BLaER1 treated with 17β-estradiol and CSF1 and Interleukin-3, amounts not matched to agents 10 nM and 100 nM (cell line): ENCODE measurements around the gene DISC1.
"Not testable (repeated sequence)": the region's sequence is repeated elsewhere in the genome, so short reads cannot be mapped to it uniquely, and the experiment has no call there.

Source experiments
- H3K27ac ChIP-seq, 11 experiments: shearing (Covaris generic); formaldehyde crosslinking; 2 replicates each; pipeline ENCODE4 v1.8.1; 2022
- H3K27me3 ChIP-seq, 11 experiments: shearing (Covaris generic); formaldehyde crosslinking; 2 replicates each; pipeline ENCODE4 v1.8.1; 2022
- H3K36me3 ChIP-seq, 11 experiments: shearing (Covaris generic); formaldehyde crosslinking; 2 replicates each; pipeline ENCODE4 v1.8.1; 2022
- H3K4me1 ChIP-seq, 10 experiments: shearing (Covaris generic); formaldehyde crosslinking; 2 replicates each; pipeline ENCODE4 v1.8.1; 2022
- H3K4me2 ChIP-seq, 11 experiments: shearing (Covaris generic); formaldehyde crosslinking; 2 replicates each; pipeline ENCODE4 v1.8.1; 2022
- H3K4me3 ChIP-seq, 10 experiments: shearing (Covaris generic); formaldehyde crosslinking; 2 replicates each; pipeline ENCODE4 v1.8.1; 2022
- H3K9ac ChIP-seq, 11 experiments: shearing (Covaris generic); formaldehyde crosslinking; 2 replicates each; pipeline ENCODE4 v1.8.1; 2022
- H3K9me3 ChIP-seq, 11 experiments: shearing (Covaris generic); formaldehyde crosslinking; replicated peaks in 1 of 11; 2 replicates each; pipeline ENCODE4 v1.8.1; 2022
- H4K20me1 ChIP-seq, 11 experiments: shearing (Covaris generic); formaldehyde crosslinking; 2 replicates each; pipeline ENCODE4 v1.8.1; 2022
- Cebpa-rat ChIP-seq, 11 experiments: shearing (Covaris generic); IDR thresholded peaks; 2 replicates each; pipeline ENCODE4 v1.8.1; 2022

DISC1 gene

DNA sequence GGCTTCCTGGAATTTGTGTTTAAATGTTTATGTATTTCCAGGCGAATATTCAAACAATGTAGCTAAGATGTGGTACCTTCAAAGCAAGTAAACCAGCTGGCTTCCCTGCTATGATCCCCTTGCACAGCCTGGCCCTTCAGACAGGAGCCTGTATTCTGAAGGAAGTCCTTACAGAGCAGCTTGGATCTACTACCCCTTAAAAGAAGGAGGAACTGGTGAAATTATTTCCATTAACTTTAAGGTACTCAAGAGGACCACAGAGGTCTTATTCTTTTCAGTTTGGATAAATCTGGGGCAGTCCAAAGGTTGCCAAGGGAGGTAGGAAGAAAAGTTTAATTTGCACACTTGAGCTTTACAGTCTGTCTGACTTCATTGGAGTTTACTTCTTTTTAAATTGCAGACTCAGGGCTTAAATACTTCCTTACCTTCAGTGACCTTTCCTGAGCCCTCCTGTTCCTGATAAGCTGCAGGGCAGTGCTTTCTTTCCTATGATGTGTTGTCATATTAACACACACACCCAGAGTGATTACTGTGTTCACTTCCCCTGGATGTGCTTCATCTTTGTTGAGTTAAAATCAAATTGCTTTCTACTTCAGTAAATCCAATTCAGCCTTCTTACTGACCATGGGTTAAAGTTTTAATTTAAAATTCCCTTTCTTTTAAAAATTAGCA lies 40.5 kb downstream of the DISC1 start:
- H3K9ac ChIP-seq: no peak overlapping the region
- H3K27ac ChIP-seq: no peak overlapping the region
- H3K4me3 ChIP-seq: no peak overlapping the region
- no peak overlapping the region for H3K4me2 ChIP-seq
- H3K36me3 ChIP-seq: peaks cover 5 to 50% (median 14%) of the 10 kb centered on the region in 11 experiments; a peak in 19 of 22 replicates
- H3K9me3 ChIP-seq: peaks cover 46 to 61% (median 57%) of the 10 kb centered on the region in 11 experiments
- peaks cover 0 to 16% (median 0%) of the 10 kb centered on the region in 11 experiments; a peak in 2 of 22 replicates for H4K20me1 ChIP-seq
- H3K4me1 ChIP-seq: peaks cover 0 to 31% (median 6%) of the 10 kb centered on the region in 10 experiments; a peak in 10 of 20 replicates
- TF ChIP-seq Cebpa-rat (IDR thresholded peaks at IDR 0.05): no peak
- H3K27me3 ChIP-seq: no peaks in the 10 kb centered on the region

DNA sequence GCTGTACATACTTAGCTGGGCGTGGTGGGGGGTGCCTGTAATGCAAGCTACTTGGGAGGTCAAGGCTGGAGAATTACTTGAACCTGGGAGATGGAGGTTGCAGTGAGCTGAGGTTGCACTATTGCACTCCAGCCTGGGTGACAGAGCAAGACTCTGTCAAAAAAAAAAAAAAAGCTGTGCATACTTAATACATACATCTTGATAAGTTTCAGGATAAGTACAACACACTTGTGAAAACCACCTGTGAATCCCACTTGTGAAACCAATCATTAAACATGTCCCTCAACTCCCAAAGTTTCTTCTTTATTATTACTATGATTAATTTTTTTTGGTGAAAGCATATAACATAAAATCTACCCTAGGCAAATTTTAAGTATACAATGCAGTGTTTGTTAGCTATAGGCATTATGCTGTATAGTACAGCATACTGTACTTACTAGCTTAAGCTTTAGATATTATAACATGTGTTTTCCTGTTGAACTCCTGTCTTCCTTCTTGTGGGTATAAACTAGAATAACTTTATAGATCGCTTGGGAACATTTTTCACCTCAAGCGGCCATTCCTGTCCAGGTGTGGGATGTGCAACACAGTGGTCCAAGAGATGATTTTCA lies 41.4 kb downstream of the DISC1 start:
- H3K27me3 ChIP-seq: no peaks in the 10 kb centered on the region
- H3K27ac ChIP-seq: no peak overlapping the region
- peaks cover 0 to 46% (median 8%) of the 10 kb centered on the region in 11 experiments; a peak in 6 of 22 replicates for H3K36me3 ChIP-seq
- no peak overlapping the region for H3K4me3 ChIP-seq
- no peak overlapping the region for H3K9ac ChIP-seq
- H3K4me2 ChIP-seq: no peak overlapping the region
- peaks cover 37 to 52% (median 48%) of the 10 kb centered on the region in 11 experiments for H3K9me3 ChIP-seq
- peaks cover 0 to 22% (median 5%) of the 10 kb centered on the region in 10 experiments; a peak in 11 of 20 replicates for H3K4me1 ChIP-seq
- H4K20me1 ChIP-seq: peaks cover 0 to 23% (median 0%) of the 10 kb centered on the region in 11 experiments; a peak in 2 of 22 replicates
- no peak for TF ChIP-seq Cebpa-rat (IDR thresholded peaks at IDR 0.05)

DNA sequence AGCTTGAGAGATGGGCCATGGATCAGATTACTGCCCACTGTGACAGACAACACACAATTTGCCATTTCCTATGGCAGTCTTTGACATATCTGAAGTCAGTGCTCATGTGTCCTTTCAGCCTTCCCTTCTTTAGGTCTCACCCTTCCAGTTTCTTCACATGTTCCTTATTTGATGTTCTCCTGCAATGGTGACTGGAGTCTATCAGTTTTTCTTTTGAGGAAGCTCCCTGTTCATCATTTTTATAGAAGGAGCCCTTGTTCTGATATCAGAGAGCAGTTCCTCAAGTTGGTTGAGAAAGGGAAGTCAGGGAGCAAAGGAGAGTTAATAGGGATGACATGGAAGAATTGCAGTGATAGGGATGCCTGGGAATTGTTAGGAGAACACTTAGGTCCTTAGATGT lies 42.2 kb downstream of the DISC1 start:
- peaks cover 0 to 53% (median 11%) of the 10 kb centered on the region in 11 experiments; a peak in 5 of 22 replicates for H3K36me3 ChIP-seq
- H4K20me1 ChIP-seq: peaks cover 0 to 18% (median 0%) of the 10 kb centered on the region in 11 experiments; a peak in 2 of 22 replicates
- H3K27me3 ChIP-seq: no peaks in the 10 kb centered on the region
- H3K4me1 ChIP-seq: peaks cover 0 to 16% (median 0%) of the 10 kb centered on the region in 10 experiments; a peak in 5 of 20 replicates
- H3K4me3 ChIP-seq: no peak overlapping the region; a peak in 1 of 20 replicates
- H3K27ac ChIP-seq: no peak overlapping the region
- H3K9ac ChIP-seq: no peak overlapping the region
- H3K4me2 ChIP-seq: no peak overlapping the region
- peaks cover 33 to 46% (median 42%) of the 10 kb centered on the region in 11 experiments for H3K9me3 ChIP-seq
- TF ChIP-seq Cebpa-rat (IDR thresholded peaks at IDR 0.05): no peak

GRCh38 chr1:231669864-231670621 lies 43.5 kb downstream of the DISC1 start:
- not testable (repeated sequence) for H3K4me2 ChIP-seq, H3K27ac ChIP-seq
- peaks cover 0 to 14% (median 0%) of the 10 kb centered on the region in 10 experiments; a peak in 5 of 20 replicates for H3K4me1 ChIP-seq

GRCh38 chr1:231670755-231671154 lies 44.2 kb downstream of the DISC1 start:
- Histone ChIP-seq H3K9me3 (peaks cover 43 to 54% (median 47%) of the 10 kb centered on the region in 11 experiments), H3K4me2 (no peak overlapping the region), H3K27ac (no peak overlapping the region), H4K20me1 (peaks cover 0 to 16% (median 0%) of the 10 kb centered on the region in 11 experiments; a peak in 2 of 22 replicates), H3K9ac (no peak overlapping the region), H3K4me3 (no peak overlapping the region), H3K4me1 (peaks cover 0 to 7% (median 0%) of the 10 kb centered on the region in 10 experiments; a peak in 5 of 20 replicates), H3K36me3 (peaks cover 0 to 71% (median 22%) of the 10 kb centered on the region in 11 experiments; a peak in 15 of 22 replicates), H3K27me3 (no peaks in the 10 kb centered on the region)
- no peak for TF ChIP-seq Cebpa-rat (IDR thresholded peaks at IDR 0.05)

More at GRCh38 chr1:231669864-231670621, 43.5 kb downstream of the DISC1 start:
- Histone ChIP-seq H4K20me1 (peaks cover 0 to 13% (median 0%) of the 10 kb centered on the region in 11 experiments; a peak in 2 of 22 replicates), H3K9me3 (peaks cover 38 to 47% (median 40%) of the 10 kb centered on the region in 11 experiments), H3K36me3 (peaks cover 0 to 64% (median 15%) of the 10 kb centered on the region in 11 experiments; a peak in 12 of 22 replicates)
- H3K4me3 ChIP-seq, H3K27me3 ChIP-seq, H3K9ac ChIP-seq: not testable (repeated sequence)

DNA sequence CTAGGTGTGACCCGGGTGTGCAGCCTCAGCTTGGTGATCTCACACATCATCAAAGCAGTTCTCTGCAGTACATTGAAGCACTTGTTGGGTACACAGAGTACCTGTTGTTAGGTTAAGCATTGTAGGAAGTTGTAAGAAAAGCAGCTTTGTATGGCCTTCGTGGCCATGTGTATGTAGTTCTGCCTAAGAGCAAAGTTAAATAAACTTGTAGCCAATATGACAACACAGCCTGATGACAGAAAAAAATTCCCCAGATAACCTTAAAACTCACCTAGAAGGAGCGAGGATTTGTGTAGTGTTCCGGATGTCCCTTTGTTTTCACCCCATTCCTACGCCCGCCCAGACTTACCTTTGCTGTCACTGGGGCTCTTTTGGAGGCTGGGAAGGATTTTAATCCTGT lies 48.0 kb downstream of the DISC1 start:
- Histone ChIP-seq H3K27me3 (no peaks in the 10 kb centered on the region), H3K9me3 (peaks cover 27 to 47% (median 36%) of the 10 kb centered on the region in 11 experiments), H3K4me2 (no peak overlapping the region), H3K4me3 (no peak overlapping the region), H3K9ac (no peak overlapping the region), H4K20me1 (peaks cover 0 to 16% (median 0%) of the 10 kb centered on the region in 11 experiments; a peak in 2 of 22 replicates), H3K27ac (no peak overlapping the region), H3K36me3 (peaks cover 0 to 70% (median 27%) of the 10 kb centered on the region in 11 experiments; a peak in 14 of 22 replicates), H3K4me1 (peaks cover 1 to 15% (median 8%) of the 10 kb centered on the region in 10 experiments; a peak in 16 of 20 replicates)
- no peak for TF ChIP-seq Cebpa-rat (IDR thresholded peaks at IDR 0.05)

DNA sequence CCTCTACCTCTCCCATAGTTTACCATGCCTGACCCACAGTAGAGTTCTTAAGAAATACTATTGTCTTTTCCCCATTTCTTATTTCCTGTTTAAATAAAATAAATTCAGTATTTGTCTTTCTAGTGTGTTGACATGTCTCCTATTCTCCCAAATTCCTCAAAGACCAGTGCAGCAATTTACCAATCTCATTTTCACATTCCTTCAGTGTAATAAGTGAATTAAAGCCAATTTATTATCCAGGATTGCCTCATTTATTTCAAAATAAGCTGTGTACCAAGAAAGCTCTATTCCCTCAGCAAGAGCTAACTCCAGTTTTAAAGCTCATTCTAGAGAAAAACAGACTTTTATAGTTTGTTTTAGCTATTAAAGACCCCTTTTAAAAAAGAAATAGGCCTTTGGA lies 49.9 kb downstream of the DISC1 start:
- Histone ChIP-seq H3K4me2 (no peak overlapping the region), H3K4me1 (peaks cover 4 to 25% (median 8%) of the 10 kb centered on the region in 10 experiments; a peak in 17 of 20 replicates), H3K9me3 (peaks cover 9 to 28% (median 18%) of the 10 kb centered on the region in 11 experiments; a peak in 21 of 22 replicates), H3K9ac (no peak overlapping the region), H3K27ac (no peak overlapping the region), H3K27me3 (no peaks in the 10 kb centered on the region), H4K20me1 (peaks cover 0 to 25% (median 0%) of the 10 kb centered on the region in 11 experiments; a peak in 5 of 22 replicates), H3K4me3 (no peak overlapping the region), H3K36me3 (peaks cover 0 to 53% (median 16%) of the 10 kb centered on the region in 11 experiments; a peak in 14 of 22 replicates)
- no peak for TF ChIP-seq Cebpa-rat (IDR thresholded peaks at IDR 0.05)

- H3K4me3 ChIP-seq: no peak overlapping the region
- H3K27me3 ChIP-seq: no peaks in the 10 kb centered on the region
- no peak overlapping the region for H3K9ac ChIP-seq
- H3K36me3 ChIP-seq: peaks cover 0 to 56% (median 16%) of the 10 kb centered on the region in 11 experiments; a peak in 14 of 22 replicates
- peaks cover 4 to 25% (median 8%) of the 10 kb centered on the region in 10 experiments; a peak in 17 of 20 replicates for H3K4me1 ChIP-seq
- H3K9me3 ChIP-seq: peaks cover 8 to 26% (median 16%) of the 10 kb centered on the region in 11 experiments; a peak in 19 of 22 replicates
- no peak overlapping the region for H3K27ac ChIP-seq
- peaks cover 0 to 16% (median 0%) of the 10 kb centered on the region in 11 experiments; a peak in 5 of 22 replicates for H4K20me1 ChIP-seq
- TF ChIP-seq Cebpa-rat (IDR thresholded peaks at IDR 0.05): no peak
- H3K4me2 ChIP-seq: no peak overlapping the region
Measured at GRCh38 chr1:231677442-231677841, 50.9 kb downstream of the DISC1 start.
